ENCODE measurements around the gene MRC1. TPM values are rescaled to one million over a fixed set of nuclear protein-coding genes. Genes with fewer than 3 reads are reported as not detected.
A peak's percentile ranks its signal among the peaks of the same experiment; 100 is the strongest.

MRC1 gene
- total and polyA plus RNA-seq, 2 experiments from 2014 or later, result not detected

DNA sequence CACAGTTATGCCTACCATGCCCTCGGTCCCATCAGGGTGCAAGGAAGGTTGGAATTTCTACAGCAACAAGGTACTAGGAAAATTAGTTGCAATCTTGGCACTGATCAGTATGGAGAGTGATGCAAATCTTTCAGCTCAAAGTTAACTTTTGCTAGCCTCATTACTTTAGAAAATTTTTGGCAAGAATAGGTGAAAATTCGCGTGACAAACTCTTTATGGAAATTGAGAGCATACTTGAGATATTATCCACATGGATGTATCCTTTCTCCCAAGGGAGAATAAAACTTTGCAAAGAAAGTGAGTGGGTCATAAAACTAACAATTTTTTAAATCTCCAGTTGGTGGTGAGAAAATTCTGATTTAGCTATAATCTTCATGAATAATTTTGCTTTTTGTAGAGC is 71.5 kb downstream of the MRC1 start:
- no peak overlapping the region for H3K9ac ChIP-seq
- 15 to 21% methylated on average over 3 of the region's 3 CpGs for WGBS, 2 experiments (ENCODE audit: low coverage in 1 of 2, low lambda C conversion rate in 2 of 2, missing lambda C conversion rate in 2 of 2)
- H3K4me2 ChIP-seq (ENCODE audit: unreplicated experiment), result peak overlapping the region; percentile 13

DNA sequence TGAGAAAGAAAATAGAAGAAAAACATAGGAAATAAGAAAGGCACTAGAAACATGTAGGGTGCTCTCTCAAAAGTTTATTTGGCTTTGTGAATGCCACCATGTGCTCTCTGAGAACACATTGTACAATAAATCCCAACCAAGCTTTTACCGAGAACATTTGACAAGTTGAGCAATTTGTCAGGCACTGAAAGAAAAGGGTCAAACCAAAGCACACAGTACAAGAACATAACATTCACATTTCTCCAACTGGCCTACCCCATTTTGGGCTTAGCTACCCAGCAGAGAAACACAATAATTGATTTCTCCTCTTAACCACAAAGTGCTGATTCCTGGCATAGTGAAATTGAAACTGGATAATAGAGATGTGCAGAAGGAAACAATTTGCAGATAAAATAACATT is 73.4 kb downstream of the MRC1 start:
- H4K20me1 ChIP-seq (ENCODE audit: insufficient read depth), result no peaks in the 10 kb centered on the region
- in situ Hi-C loops (cut with MboI), result no loop called here
- DNase-seq, result no peak
- no peaks in the 10 kb centered on the region for H3F3A ChIP-seq (ENCODE audit: insufficient read depth)
- H3K36me3 ChIP-seq (ENCODE audit: low read depth), result no peaks in the 10 kb centered on the region
- H3K4me2 ChIP-seq (ENCODE audit: unreplicated experiment), result no peak overlapping the region
- H3K27me3 ChIP-seq (replicated peaks; ENCODE audit: insufficient read depth), result no peaks in the 10 kb centered on the region
- no peaks in the 10 kb centered on the region for H3K79me2 ChIP-seq (ENCODE audit: insufficient read depth)
- H3K9me2 ChIP-seq (ENCODE audit: insufficient read depth), result no peaks in the 10 kb centered on the region
- 27 to 41% methylated on average over 1 of the region's 1 CpG for WGBS, 2 experiments (ENCODE audit: low coverage in 1 of 2, low lambda C conversion rate in 2 of 2, missing lambda C conversion rate in 2 of 2)
- H3K4me3 ChIP-seq, result no peak overlapping the region
- no peak overlapping the region for H2AFZ ChIP-seq
- H3K9ac ChIP-seq, result no peak overlapping the region
- TF ChIP-seq EZH2 (IDR thresholded peaks at IDR 0.05; ENCODE audit: insufficient read depth, poor library complexity, severe bottlenecking) (no peak), EZH2phosphoT487 (IDR thresholded peaks at IDR 0.05; ENCODE audit: insufficient read depth, low read depth) (no peak)
- no peaks in the 10 kb centered on the region for H3K4me1 ChIP-seq (ENCODE audit: insufficient read depth)
- no peak overlapping the region for H3K27ac ChIP-seq
- no peaks in the 10 kb centered on the region for H3K9me3 ChIP-seq (ENCODE audit: low read depth)

More for the DNA sequence above, 71.5 kb downstream of the MRC1 start:
- H3K79me2 ChIP-seq (ENCODE audit: insufficient read depth), result no peaks in the 10 kb centered on the region
- no peaks in the 10 kb centered on the region for H3F3A ChIP-seq (ENCODE audit: insufficient read depth)
- H3K36me3 ChIP-seq (ENCODE audit: low read depth), result no peaks in the 10 kb centered on the region
- H3K9me3 ChIP-seq (ENCODE audit: low read depth), result no peaks in the 10 kb centered on the region
- no peaks in the 10 kb centered on the region for H4K20me1 ChIP-seq (ENCODE audit: insufficient read depth)
- no peak overlapping the region for H3K4me3 ChIP-seq
- no peak overlapping the region for H2AFZ ChIP-seq
- TF ChIP-seq EZH2 (IDR thresholded peaks at IDR 0.05; ENCODE audit: insufficient read depth, poor library complexity, severe bottlenecking), result no peak
- no peak for TF ChIP-seq EZH2phosphoT487 (IDR thresholded peaks at IDR 0.05; ENCODE audit: insufficient read depth, low read depth)
- no peaks in the 10 kb centered on the region for H3K9me2 ChIP-seq (ENCODE audit: insufficient read depth)
- in situ Hi-C loops (cut with MboI), result no loop called here
- H3K4me1 ChIP-seq (ENCODE audit: insufficient read depth), result no peaks in the 10 kb centered on the region
- H3K27me3 ChIP-seq (replicated peaks; ENCODE audit: insufficient read depth), result no peaks in the 10 kb centered on the region
- peak; percentile 47 for DNase-seq
- H3K27ac ChIP-seq, result no peak overlapping the region

DNA sequence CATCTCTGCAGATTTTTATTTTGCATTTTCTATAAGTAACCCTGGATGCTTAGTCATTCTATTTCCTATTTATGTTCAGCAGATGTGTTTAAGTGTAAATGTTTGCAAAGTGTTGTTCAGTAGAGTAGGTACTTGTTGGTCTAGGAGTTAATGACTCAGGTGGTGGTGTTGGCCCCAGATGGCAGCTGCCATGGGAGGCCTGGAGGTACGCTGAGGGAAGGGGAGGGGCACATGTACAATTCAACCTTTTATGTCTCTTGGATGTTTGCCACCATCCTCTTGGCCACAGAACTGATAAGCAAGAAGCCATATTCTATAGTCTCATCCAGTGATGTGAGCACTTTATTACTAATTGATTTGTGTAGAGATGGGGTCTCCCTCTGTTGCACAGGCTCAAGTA is 74.5 kb downstream of the MRC1 start:
- no peak overlapping the region for H3K4me3 ChIP-seq
- H3K9me2 ChIP-seq (ENCODE audit: insufficient read depth), result no peaks in the 10 kb centered on the region
- no peak overlapping the region for H2AFZ ChIP-seq
- no peaks in the 10 kb centered on the region for H3K27me3 ChIP-seq (replicated peaks; ENCODE audit: insufficient read depth)
- H3K9ac ChIP-seq, result no peak overlapping the region
- TF ChIP-seq EZH2phosphoT487 (IDR thresholded peaks at IDR 0.05; ENCODE audit: insufficient read depth, low read depth) (no peak), EZH2 (IDR thresholded peaks at IDR 0.05; ENCODE audit: insufficient read depth, poor library complexity, severe bottlenecking) (no peak)
- no peak for DNase-seq
- no peaks in the 10 kb centered on the region for H3K79me2 ChIP-seq (ENCODE audit: insufficient read depth)
- H3K36me3 ChIP-seq (ENCODE audit: low read depth), result no peaks in the 10 kb centered on the region
- no peak overlapping the region for H3K27ac ChIP-seq
- H3F3A ChIP-seq (ENCODE audit: insufficient read depth), result no peaks in the 10 kb centered on the region
- no peak overlapping the region for H3K4me2 ChIP-seq (ENCODE audit: unreplicated experiment)
- H3K4me1 ChIP-seq (ENCODE audit: insufficient read depth), result no peaks in the 10 kb centered on the region
- no peaks in the 10 kb centered on the region for H4K20me1 ChIP-seq (ENCODE audit: insufficient read depth)
- H3K9me3 ChIP-seq (ENCODE audit: low read depth), result no peaks in the 10 kb centered on the region
- WGBS, 2 experiments (ENCODE audit: low coverage in 1 of 2, low lambda C conversion rate in 2 of 2, missing lambda C conversion rate in 2 of 2), result 79 to 100% methylated on average over 1 of the region's 1 CpG
- in situ Hi-C loops (cut with MboI), result no loop called here

DNA sequence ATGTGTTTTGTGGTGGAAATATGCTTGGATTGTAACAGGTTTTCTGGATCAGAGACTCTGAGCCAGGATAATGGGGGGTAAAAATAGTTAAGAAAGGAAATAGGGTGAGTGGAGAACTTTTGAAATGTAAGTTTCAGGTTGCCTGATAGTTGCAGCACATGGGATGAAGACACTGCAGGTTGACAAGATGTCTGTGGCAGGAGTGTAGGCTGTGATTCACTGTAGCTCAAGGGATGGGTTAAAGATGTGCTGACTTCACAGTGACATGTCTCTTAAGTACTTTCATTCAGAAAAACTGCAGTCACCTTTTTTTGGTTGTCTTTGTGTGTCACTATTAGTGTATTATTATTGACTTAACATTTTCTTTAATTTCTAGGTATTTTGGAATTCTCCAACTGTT is 79.0 kb downstream of the MRC1 start:
- no peaks in the 10 kb centered on the region for H3K9me3 ChIP-seq (ENCODE audit: low read depth)
- no peaks in the 10 kb centered on the region for H3K79me2 ChIP-seq (ENCODE audit: insufficient read depth)
- no peaks in the 10 kb centered on the region for H3K27me3 ChIP-seq (replicated peaks; ENCODE audit: insufficient read depth)
- no peak overlapping the region for H3K27ac ChIP-seq
- in situ Hi-C loops (cut with MboI), result no loop called here
- no peak overlapping the region for H2AFZ ChIP-seq
- DNase-seq, result peak; percentile 10
- no peaks in the 10 kb centered on the region for H3F3A ChIP-seq (ENCODE audit: insufficient read depth)
- no peaks in the 10 kb centered on the region for H3K4me1 ChIP-seq (ENCODE audit: insufficient read depth)
- no peak for TF ChIP-seq EZH2phosphoT487 (IDR thresholded peaks at IDR 0.05; ENCODE audit: insufficient read depth, low read depth)
- no peak for TF ChIP-seq EZH2 (IDR thresholded peaks at IDR 0.05; ENCODE audit: insufficient read depth, poor library complexity, severe bottlenecking)
- H3K4me2 ChIP-seq (ENCODE audit: unreplicated experiment), result no peak overlapping the region
- H3K9me2 ChIP-seq (ENCODE audit: insufficient read depth), result no peaks in the 10 kb centered on the region
- H3K36me3 ChIP-seq (ENCODE audit: low read depth), result no peaks in the 10 kb centered on the region
- H3K4me3 ChIP-seq, result no peak overlapping the region
- H3K9ac ChIP-seq, result no peak overlapping the region
- H4K20me1 ChIP-seq (ENCODE audit: insufficient read depth), result no peaks in the 10 kb centered on the region

DNA sequence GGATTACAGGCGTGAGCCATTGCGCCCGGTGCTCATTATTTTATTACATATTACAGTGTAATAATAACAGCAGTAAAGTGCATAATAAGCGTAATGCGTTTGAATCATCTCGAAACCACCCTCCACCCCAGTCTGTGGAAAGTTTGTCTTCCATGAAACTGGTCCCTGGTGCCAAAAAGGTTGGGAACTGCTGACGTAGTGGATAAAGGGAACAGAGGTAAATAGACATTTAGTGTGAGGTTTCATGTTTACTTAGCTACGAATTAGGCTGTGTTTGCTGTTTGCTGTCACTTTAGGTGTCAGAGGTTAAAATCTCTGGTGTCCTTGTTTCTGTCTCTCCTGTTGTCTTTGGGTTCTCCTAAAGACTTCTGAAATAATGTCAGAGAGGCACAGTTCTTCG is 82.3 kb downstream of the MRC1 start:
- no peak for DNase-seq
- H3K4me3 ChIP-seq, result no peak overlapping the region
- H3K4me2 ChIP-seq (ENCODE audit: unreplicated experiment), result no peak overlapping the region
- no peaks in the 10 kb centered on the region for H3K9me3 ChIP-seq (ENCODE audit: low read depth)
- no peaks in the 10 kb centered on the region for H3K27me3 ChIP-seq (replicated peaks; ENCODE audit: insufficient read depth)
- no peaks in the 10 kb centered on the region for H3F3A ChIP-seq (ENCODE audit: insufficient read depth)
- 78 to 81% methylated on average over 9 of the region's 9 CpGs for WGBS, 2 experiments (ENCODE audit: low coverage in 1 of 2, low lambda C conversion rate in 2 of 2, missing lambda C conversion rate in 2 of 2)
- no peak overlapping the region for H2AFZ ChIP-seq
- no peak overlapping the region for H3K27ac ChIP-seq
- no peak overlapping the region for H3K9ac ChIP-seq
- H3K4me1 ChIP-seq (ENCODE audit: insufficient read depth), result no peaks in the 10 kb centered on the region
- in situ Hi-C loops (cut with MboI), result no loop called here
- H3K9me2 ChIP-seq (ENCODE audit: insufficient read depth), result no peaks in the 10 kb centered on the region
- H3K36me3 ChIP-seq (ENCODE audit: low read depth), result no peaks in the 10 kb centered on the region
- TF ChIP-seq EZH2 (IDR thresholded peaks at IDR 0.05; ENCODE audit: insufficient read depth, poor library complexity, severe bottlenecking), result no peak
- TF ChIP-seq EZH2phosphoT487 (IDR thresholded peaks at IDR 0.05; ENCODE audit: insufficient read depth, low read depth), result no peak
- no peaks in the 10 kb centered on the region for H4K20me1 ChIP-seq (ENCODE audit: insufficient read depth)
- H3K79me2 ChIP-seq (ENCODE audit: insufficient read depth), result no peaks in the 10 kb centered on the region
